Stimulated activated naive CD8-positive, alpha-beta T cell treated with anti-CD3 and anti-CD28 coated beads, Interleukin-15, Interleukin-2, amounts not matched to agents 100 U/mL and 50 U/mL, for 24 hours (primary cell): ENCODE data around the gene MPP3.

Experiments used
- ATAC-seq: fragments of 150-1000 bp; cut with Tn5 transposase; one replicate; pipeline ENCODE4 v1.10.0; 2021
- DNase-seq: peaks from one replicate; pipeline ENCODE4 v3.0.0; 2021

MPP3 gene

DNA sequence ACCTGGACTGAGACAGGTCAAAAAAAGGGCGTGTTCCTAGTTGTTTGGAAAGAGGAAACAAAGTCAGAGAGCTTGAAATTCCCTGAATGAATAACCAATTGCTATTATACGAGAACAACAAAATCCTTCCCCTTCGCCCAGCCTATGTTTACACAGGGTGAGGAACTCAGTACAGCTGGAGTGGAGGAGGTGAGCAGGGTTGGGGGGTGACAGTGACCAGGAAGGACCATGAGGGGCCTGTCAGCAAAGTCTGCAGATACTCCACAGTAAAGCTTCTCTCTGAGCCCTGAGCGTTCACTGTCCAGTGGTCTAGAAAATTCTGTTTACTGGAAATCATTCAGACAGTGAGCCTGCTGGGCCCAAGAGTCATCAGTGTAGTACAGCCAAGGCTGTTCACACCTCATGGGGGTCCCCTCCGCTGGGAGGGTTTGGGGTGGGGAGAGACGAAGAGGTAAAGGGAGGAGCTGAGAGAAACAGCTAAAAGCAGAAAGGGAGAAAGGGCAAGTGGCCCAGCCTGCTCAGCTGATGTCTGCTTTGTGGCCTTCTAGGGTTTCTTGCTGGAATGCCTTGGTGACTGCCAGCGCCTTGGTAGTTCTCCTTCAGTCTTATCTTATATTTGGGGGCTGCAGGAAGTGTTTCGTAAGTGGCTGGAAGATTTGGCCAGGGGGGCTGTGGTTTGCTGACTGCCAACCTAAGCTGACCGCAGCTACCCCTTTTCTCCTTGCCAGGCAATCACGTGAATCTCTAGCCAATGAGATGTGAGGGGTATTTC, 59.9 kb downstream of the MPP3 start:
- DNase-seq: no peak
- no peak for ATAC-seq

GRCh38 chr17:43771463-43771862, 61.5 kb downstream of the MPP3 start:
- DNase-seq: no peak
- ATAC-seq: no peak

- ATAC-seq (no peak), DNase-seq (no peak)
Measured at GRCh38 chr17:43770957-43771356, 62.0 kb downstream of the MPP3 start.

GRCh38 chr17:43769859-43770258, 63.1 kb downstream of the MPP3 start:
- no peak for ATAC-seq
- no peak for DNase-seq

- ATAC-seq: no peak
- DNase-seq: no peak
Measured at GRCh38 chr17:43769426-43769825, 63.5 kb downstream of the MPP3 start.

DNA sequence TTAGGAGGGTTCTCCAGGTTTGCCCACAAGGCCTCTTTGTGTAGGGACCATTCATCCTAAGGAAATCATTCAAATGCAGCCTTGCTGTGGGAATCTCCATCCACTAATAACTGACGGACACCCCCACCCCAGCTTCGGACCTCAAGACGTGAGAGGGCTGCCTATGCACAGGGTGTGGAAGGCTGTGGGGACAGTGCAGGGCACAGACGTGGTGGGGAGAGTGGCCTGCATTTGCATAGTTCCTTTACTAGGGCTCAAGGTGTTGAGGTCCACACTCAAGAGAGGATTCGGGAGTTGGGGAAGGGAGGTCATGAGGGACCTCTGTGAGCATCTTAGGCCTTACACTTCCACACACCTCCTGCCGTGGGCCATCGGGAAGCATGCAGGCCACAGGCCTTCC, 64.0 kb downstream of the MPP3 start:
- ATAC-seq (no peak), DNase-seq (no peak)

DNA sequence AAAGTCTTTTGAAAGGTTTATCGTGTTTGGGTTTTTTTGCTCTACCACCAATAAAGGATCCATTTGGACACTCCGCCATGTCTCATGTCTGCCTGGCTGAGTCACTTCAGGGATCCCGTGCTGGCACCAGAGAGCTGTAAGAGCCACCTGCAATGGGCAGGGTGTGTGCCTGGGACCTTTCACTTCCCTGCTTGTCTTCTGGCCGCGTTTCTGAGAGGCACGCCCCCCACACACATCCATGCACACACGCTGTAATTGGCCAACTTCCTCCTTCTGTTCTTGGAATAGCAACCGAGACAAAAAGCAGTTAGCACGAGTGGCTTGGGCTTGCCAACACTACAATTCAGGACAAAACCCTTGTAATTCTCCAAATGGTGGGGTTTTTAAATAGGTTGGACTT, 64.6 kb downstream of the MPP3 start:
- no peak for ATAC-seq
- DNase-seq: no peak

DNA sequence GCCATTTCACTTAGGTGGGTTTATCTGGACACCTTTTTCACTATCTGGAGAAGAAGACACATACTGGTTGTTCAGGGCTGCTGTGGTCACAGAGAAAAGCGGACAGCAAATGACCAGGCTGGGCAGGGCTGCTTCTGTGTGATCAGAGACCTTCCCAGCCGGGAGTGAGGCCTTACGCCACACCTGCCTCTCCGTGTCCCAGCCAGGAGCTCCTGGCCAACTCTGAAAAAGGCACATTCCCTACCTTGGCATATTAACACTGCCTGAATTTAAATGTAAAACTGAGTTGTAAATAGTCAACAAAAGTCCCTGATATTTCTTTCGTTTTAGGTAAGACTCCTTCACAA, 65.3 kb downstream of the MPP3 start:
- no peak for DNase-seq
- ATAC-seq: no peak

- ATAC-seq (no peak), DNase-seq (no peak)
Measured at GRCh38 chr17:43767053-43767712, 65.8 kb downstream of the MPP3 start.

- ATAC-seq: no peak
- peak; percentile 71 for DNase-seq
Measured at GRCh38 chr17:43766413-43767052, 66.4 kb downstream of the MPP3 start.

DNA sequence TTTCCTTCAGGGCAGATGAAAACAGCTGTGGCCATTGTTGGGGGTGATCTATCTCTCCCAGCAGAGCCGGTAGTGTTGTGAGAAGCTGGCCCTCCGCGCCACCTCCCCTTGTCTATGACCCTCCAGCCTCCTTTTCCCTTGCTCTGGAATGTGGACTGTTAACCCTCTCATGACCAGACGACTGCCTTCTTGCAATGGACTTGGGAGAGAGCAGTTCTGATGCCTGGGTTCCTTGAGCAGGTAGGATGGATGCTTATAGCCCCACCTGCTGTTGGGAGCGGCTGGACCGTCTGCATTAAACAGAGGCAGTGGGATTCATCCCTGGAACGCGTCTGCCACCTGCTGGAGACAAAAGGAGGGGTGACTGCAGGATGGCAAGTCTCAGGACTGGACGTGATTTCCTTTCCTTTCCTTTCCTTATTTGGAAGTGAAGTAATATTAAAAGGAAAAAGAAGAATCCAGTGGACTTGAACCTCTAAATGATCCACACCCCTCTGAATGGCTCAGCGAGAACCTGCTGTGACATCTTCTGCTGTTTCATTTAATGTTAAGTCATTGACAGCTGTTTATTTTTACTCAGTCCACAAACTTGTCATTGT, 72.6 kb downstream of the MPP3 start:
- ATAC-seq: peak; percentile 89
- DNase-seq: peak; percentile 94

DNA sequence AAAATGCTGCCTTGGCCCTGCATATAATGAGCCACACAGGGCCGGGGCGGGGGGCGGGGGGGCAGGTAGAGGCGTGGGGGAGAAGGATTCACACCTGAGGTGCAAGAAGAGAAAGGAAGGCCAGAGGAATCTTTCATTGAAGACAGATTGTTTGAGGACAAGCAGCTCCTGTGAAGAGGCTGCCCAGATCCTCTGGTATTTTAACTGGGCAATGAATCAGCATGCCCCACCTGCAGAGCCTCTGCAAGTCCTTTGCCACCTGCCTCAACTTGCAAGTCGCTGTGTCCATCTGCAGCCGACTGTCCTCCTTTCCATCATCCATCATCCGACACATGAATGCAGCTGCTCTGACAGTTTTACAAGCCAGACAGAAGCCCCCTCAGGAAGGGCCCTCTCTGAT, 73.1 kb downstream of the MPP3 start:
- DNase-seq: no peak
- ATAC-seq: no peak

DNA sequence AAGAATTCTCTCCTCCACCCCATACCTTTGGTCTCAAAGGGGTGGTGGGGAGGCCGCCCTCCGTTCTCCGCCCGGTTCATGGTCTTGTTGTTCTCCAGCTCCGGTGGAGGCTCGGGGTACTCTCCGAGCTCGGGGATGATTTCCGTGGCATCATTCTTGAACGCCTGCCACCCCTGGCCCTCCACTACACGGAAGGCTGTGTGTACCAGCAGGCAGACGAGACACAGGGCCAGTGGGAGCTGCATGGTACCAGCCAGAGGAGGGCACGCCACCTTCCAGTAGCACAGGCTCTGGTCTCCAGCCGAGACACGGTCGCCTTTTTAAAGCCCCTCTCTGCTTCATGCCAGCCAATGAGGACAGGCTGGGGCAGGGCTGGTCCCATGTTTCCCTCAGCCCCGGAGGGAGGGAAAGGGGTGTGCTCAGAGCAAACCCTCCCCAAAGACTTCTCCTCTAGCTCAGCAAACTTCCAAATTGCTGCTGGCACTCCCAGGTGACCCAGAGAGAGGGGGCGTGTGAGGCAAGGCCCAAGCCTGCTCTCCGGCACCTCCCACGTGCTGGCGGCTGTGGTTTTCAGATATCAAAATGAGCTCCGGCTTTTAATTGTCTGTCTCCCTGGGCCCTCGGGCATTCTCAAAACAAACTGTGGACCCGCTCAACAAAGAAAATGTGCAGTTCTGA, 74.3 kb downstream of the MPP3 start, which contains the start of gene SOST:
TSS of gene SOST (minus strand) at position 295 of the 678 bp plus-strand sequence. CDS start at position 245, 50 bp downstream.
- ATAC-seq (no peak), DNase-seq (no peak)

DNA sequence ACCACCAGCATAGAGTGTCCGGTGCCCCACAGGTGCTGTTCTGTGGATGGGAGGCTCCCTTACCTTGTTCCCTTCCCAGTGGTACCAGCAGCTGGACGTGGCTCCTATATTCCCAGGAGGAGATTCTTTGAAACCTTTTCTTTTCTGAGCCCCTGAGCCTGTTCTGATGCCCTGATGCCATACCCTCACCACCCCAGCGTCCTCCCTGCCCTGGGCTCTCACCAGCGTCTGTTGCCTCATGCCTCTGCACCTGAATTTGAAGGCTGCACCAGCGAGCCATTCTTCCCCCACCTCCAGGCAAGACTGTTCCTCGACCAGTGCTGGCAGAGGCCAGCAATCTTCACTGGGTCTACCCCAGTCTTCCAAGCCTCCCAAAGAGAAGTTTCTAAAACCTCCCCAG, 74.9 kb downstream of the MPP3 start:
- ATAC-seq (no peak), DNase-seq (no peak)

DNA sequence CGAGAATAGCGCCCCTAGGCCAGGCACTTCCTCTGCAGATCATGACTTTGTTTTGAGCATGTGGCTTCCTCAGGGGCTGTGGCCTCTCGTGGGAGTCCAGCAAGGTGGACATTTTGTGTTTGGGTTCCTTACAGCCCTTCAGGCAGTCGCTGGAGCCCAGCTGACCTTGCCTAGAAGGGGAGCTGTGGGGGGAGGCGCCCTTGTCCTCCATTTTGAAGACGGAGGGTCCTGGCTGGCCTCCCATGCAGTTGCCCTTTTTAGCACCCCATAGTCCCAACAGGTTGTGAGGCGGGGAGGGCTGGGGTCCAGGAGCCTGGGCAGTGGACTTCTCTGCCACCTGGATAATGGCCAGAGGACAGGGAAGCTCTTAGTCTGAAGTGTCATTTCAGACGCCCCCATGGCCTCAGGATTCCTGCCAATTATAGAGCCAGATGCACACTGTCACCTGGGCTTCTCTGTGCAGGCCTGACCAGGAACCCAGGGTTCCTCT, 75.7 kb downstream of the MPP3 start:
- no peak for DNase-seq
- ATAC-seq: no peak

DNA sequence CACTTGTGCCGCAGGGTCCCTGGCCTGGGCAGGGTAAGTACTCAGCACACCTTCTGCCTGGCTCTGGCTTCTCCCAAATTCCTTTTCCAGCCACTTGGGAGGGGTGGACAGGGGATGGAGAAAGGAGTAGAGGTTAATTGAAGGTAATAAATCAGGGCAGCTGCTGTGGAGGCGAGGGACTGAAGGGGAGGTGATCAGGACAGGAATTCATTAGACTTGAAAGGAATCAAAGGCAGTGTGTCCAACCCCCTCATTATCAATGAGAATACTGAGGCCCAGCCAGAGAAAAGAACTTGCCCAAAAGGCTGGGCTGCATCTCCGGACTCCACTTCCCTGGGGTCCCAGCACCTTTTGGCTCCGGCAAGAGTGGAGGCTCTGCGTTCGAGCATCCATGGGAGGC, 76.7 kb downstream of the MPP3 start:
- no peak for ATAC-seq

DNA sequence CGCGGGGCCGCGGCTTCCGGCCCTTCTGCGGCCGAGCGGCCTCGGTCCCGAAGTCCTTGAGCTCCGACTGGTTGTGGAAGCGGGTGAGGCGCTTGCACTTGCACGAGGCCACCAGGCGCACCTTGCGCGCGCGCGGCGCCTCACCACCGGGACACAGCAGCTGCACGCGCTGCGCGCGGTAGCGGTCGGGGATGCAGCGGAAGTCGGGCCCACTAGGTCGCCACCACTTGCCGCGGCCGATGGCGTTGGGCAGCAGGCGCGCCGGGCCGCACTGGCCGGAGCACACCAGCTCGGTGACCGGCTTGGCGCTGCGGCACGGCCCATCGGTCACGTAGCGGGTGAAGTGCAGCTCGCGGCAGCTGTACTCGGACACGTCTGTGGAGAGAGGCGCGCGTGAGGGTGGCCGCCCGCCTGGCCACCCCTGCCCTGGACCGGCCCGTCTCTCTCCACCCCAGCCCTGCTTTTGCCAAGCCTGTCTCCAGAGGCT, 77.5 kb downstream of the MPP3 start:
- peak; percentile 14 for ATAC-seq
- DNase-seq: peak; percentile 21

More for the DNA sequence above, 76.7 kb downstream of the MPP3 start:
- DNase-seq: no peak

GRCh38 chr17:43754947-43755346, 78.0 kb downstream of the MPP3 start:
- ATAC-seq: no peak
- DNase-seq: no peak

- DNase-seq (no peak), ATAC-seq (peak; percentile 34)
Measured at GRCh38 chr17:43753493-43754129, 79.3 kb downstream of the MPP3 start.
